Inferior parietal cortex (tissue), 1 donor: ENCODE results near the gene DPEP2NB.
"Not testable (repeated sequence)": the region's sequence is repeated elsewhere in the genome, so short reads cannot be mapped to it uniquely, and the experiment has no call there.

ENCODE experiments used
- DNase-seq: peaks from one replicate; pipeline ENCODE4 v3.0.0-alpha.2; 2016; ENCODE audit errors: extremely low spot score

Gene DPEP2NB

GRCh38 chr16:67982011-67982696, 33.6 kb downstream of the DPEP2NB start:
- no peak for DNase-seq

GRCh38 chr16:67979955-67980678, 35.6 kb downstream of the DPEP2NB start, which contains the start of gene DPEP3:
DPEP3 (minus strand) TSS chr16:67980499; CDS start chr16:67980380, 119 bp downstream.
- no peak for DNase-seq

GRCh38 chr16:67977469-67978227, 38.1 kb downstream of the DPEP2NB start:
- DNase-seq = no peak

- DNase-seq = no peak
Observed at GRCh38 chr16:67977005-67977404, 38.7 kb downstream of the DPEP2NB start.

- DNase-seq = no peak
Observed at GRCh38 chr16:67976205-67976604, 39.5 kb downstream of the DPEP2NB start.

GRCh38 chr16:67975321-67976105, 40.2 kb downstream of the DPEP2NB start:
- DNase-seq = no peak

GRCh38 chr16:67972285-67972684, 43.4 kb downstream of the DPEP2NB start:
- DNase-seq = not testable (repeated sequence)

- DNase-seq = no peak
Observed at GRCh38 chr16:67971111-67971510, 44.6 kb downstream of the DPEP2NB start.

- DNase-seq = no peak
Observed at GRCh38 chr16:67969254-67970039, 46.3 kb downstream of the DPEP2NB start.

- peak; percentile 54 for DNase-seq
Observed at GRCh38 chr16:67968400-67969253, 47.1 kb downstream of the DPEP2NB start, which contains the start of gene SLC12A4. SLC12A4 (minus strand) TSS chr16:67968637; CDS start chr16:67968553, 84 bp downstream.

GRCh38 chr16:67967958-67968399, 47.7 kb downstream of the DPEP2NB start:
- DNase-seq = no peak

GRCh38 chr16:67967183-67967957, 48.3 kb downstream of the DPEP2NB start:
- DNase-seq = no peak

GRCh38 chr16:67966549-67967182, 49.0 kb downstream of the DPEP2NB start:
- DNase-seq = no peak

GRCh38 chr16:67965668-67966548, 49.8 kb downstream of the DPEP2NB start:
- no peak for DNase-seq

GRCh38 chr16:67964477-67965131, 51.1 kb downstream of the DPEP2NB start:
- no peak for DNase-seq

- DNase-seq = no peak
Observed at GRCh38 chr16:67963662-67964321, 51.9 kb downstream of the DPEP2NB start.
